ENCODE measurements around the gene LIMCH1. TPM values are rescaled to one million over a fixed set of nuclear protein-coding genes. Genes with fewer than 3 reads are reported as not detected.

The LIMCH1 gene
- total and polyA plus RNA-seq, 2 donors from 2014 or later, result 19.9 to 83.9 TPM

GRCh38 chr4:41561244-41561643 is 23.3 kb downstream of the LIMCH1 start:
- H3K27ac ChIP-seq (ENCODE audit: low read depth in 2 of 2, low read length in 2 of 2), result no peak overlapping the region
- intact Hi-C loops (cut with DNase I), result no loop called here
- H3K36me3 ChIP-seq (ENCODE audit: control insufficient read depth in 2 of 3, insufficient read depth in 3 of 3, low read length in 3 of 3), result no peaks in the 10 kb centered on the region
- H3K9me3 ChIP-seq (ENCODE audit: control insufficient read depth in 2 of 3, insufficient read depth in 1 of 3, low read length in 3 of 3), result no peaks in the 10 kb centered on the region
- TF ChIP-seq CTCF (IDR thresholded peaks at IDR 0.05; ENCODE audit: borderline replicate concordance, extremely low read depth, insufficient read depth), result no peak
- FAIRE-seq, result no peak
- H3K4me3 ChIP-seq (ENCODE audit: low read length in 3 of 3), result no peak overlapping the region
- peak in 2 of 5 donors; percentile 53 to 68 for DNase-seq
- H3K9ac ChIP-seq (ENCODE audit: low read length in 3 of 3), result no peak overlapping the region
- peaks cover 0 to 4% (median 3%) of the 10 kb centered on the region in 3 donors for H3K4me1 ChIP-seq (ENCODE audit: control insufficient read depth in 2 of 3, insufficient read depth in 2 of 3, low read depth in 1 of 3, low read length in 3 of 3)
- H3K27me3 ChIP-seq (ENCODE audit: control insufficient read depth, insufficient read depth, low read length), result no peaks in the 10 kb centered on the region

GRCh38 chr4:41567186-41567585 is 29.2 kb downstream of the LIMCH1 start:
- Histone ChIP-seq H3K4me3 (ENCODE audit: low read length in 3 of 3) (no peak overlapping the region), H3K9ac (ENCODE audit: low read length in 3 of 3) (no peak overlapping the region), H3K9me3 (ENCODE audit: control insufficient read depth in 2 of 3, insufficient read depth in 1 of 3, low read length in 3 of 3) (no peaks in the 10 kb centered on the region), H3K4me1 (ENCODE audit: control insufficient read depth in 2 of 3, insufficient read depth in 2 of 3, low read depth in 1 of 3, low read length in 3 of 3) (peaks cover 0 to 9% (median 8%) of the 10 kb centered on the region in 3 donors), H3K27me3 (ENCODE audit: control insufficient read depth, insufficient read depth, low read length) (no peaks in the 10 kb centered on the region), H3K27ac (ENCODE audit: low read depth in 2 of 2, low read length in 2 of 2) (no peak overlapping the region), H3K36me3 (ENCODE audit: control insufficient read depth in 2 of 3, insufficient read depth in 3 of 3, low read length in 3 of 3) (no peaks in the 10 kb centered on the region)
- no peak for DNase-seq
- intact Hi-C loops (cut with DNase I), result no loop called here
- no peak for TF ChIP-seq CTCF (IDR thresholded peaks at IDR 0.05; ENCODE audit: borderline replicate concordance, extremely low read depth, insufficient read depth)
- FAIRE-seq, result no peak

GRCh38 chr4:41568363-41568762 is 30.4 kb downstream of the LIMCH1 start:
- DNase-seq, result no peak
- no peaks in the 10 kb centered on the region for H3K36me3 ChIP-seq (ENCODE audit: control insufficient read depth in 2 of 3, insufficient read depth in 3 of 3, low read length in 3 of 3)
- intact Hi-C loops (cut with DNase I), result no loop called here
- H3K9me3 ChIP-seq (ENCODE audit: control insufficient read depth in 2 of 3, insufficient read depth in 1 of 3, low read length in 3 of 3), result no peaks in the 10 kb centered on the region
- H3K4me1 ChIP-seq (ENCODE audit: control insufficient read depth in 2 of 3, insufficient read depth in 2 of 3, low read depth in 1 of 3, low read length in 3 of 3), result peaks cover 0 to 13% (median 8%) of the 10 kb centered on the region in 3 donors
- no peak for TF ChIP-seq CTCF (IDR thresholded peaks at IDR 0.05; ENCODE audit: borderline replicate concordance, extremely low read depth, insufficient read depth)
- no peak for FAIRE-seq
- H3K4me3 ChIP-seq (ENCODE audit: low read length in 3 of 3), result no peak overlapping the region
- no peaks in the 10 kb centered on the region for H3K27me3 ChIP-seq (ENCODE audit: control insufficient read depth, insufficient read depth, low read length)
- H3K9ac ChIP-seq (ENCODE audit: low read length in 3 of 3), result no peak overlapping the region
- no peak overlapping the region for H3K27ac ChIP-seq (ENCODE audit: low read depth in 2 of 2, low read length in 2 of 2)

- TF ChIP-seq CTCF (IDR thresholded peaks at IDR 0.05; ENCODE audit: borderline replicate concordance, extremely low read depth, insufficient read depth), result no peak
- H3K4me1 ChIP-seq (ENCODE audit: control insufficient read depth in 2 of 3, insufficient read depth in 2 of 3, low read depth in 1 of 3, low read length in 3 of 3), result peaks cover 0 to 14% (median 11%) of the 10 kb centered on the region in 3 donors
- intact Hi-C loops (cut with DNase I), result no loop called here
- DNase-seq, result peak in 4 of 5 donors; percentile 39 to 63 (median 50)
- H3K9me3 ChIP-seq (ENCODE audit: control insufficient read depth in 2 of 3, insufficient read depth in 1 of 3, low read length in 3 of 3), result no peaks in the 10 kb centered on the region
- H3K4me3 ChIP-seq (ENCODE audit: low read length in 3 of 3), result no peak overlapping the region
- H3K36me3 ChIP-seq (ENCODE audit: control insufficient read depth in 2 of 3, insufficient read depth in 3 of 3, low read length in 3 of 3), result no peaks in the 10 kb centered on the region
- H3K27me3 ChIP-seq (ENCODE audit: control insufficient read depth, insufficient read depth, low read length), result no peaks in the 10 kb centered on the region
- H3K9ac ChIP-seq (ENCODE audit: low read length in 3 of 3), result no peak overlapping the region
- FAIRE-seq, result no peak
- peak overlapping the region in 1 of 2 donors; percentile 13 for H3K27ac ChIP-seq (ENCODE audit: low read depth in 2 of 2, low read length in 2 of 2)
Measured at GRCh38 chr4:41569961-41570360, 32.0 kb downstream of the LIMCH1 start.
